HepG2 (cell line): Measurements from ENCODE around the gene LIME1. TPM values are rescaled to one million over a fixed set of nuclear protein-coding genes. Genes with fewer than 3 reads are reported as not detected.

Experiments used
- ATAC-seq: fragments of 200-7000 bp; cut with Tn5 transposase; 3 replicates; pipeline ENCODE4 v1.9.1; 2020; ENCODE audit warnings: mild to moderate bottlenecking, moderate library complexity
- BruUV-seq: library from RNA; stranded (reverse); fragments of 400-500 nt; replicated peaks from 2 replicates; lab custom pipeline; 2021; lab: Mats Ljungman, UMichigan
- CTCF ChIA-PET: fragments of 300-600 bp; formaldehyde crosslinking; extraction: SDS; loops from one replicate; lab custom pipeline; 2021; ENCODE audit warnings: low total read pairs, inconsistent platforms, low intra/inter-chr PET ratio; lab: Yijun Ruan, JAX
- POLR2A ChIA-PET: fragments of 350-600 bp; sonication (Branson Sonifier 250); formaldehyde crosslinking; loops from one replicate; lab custom pipeline; 2020; ENCODE audit warnings: antibody characterized with exemption, inconsistent platforms; lab: Yijun Ruan, JAX
- DNase-seq: peaks from one replicate; pipeline ENCODE4 v3.0.0-alpha.2; 2015; ENCODE audit warnings: low spot score
- FAIRE-seq: peaks from 3 replicates; lab custom pipeline; 2011; peaks lifted over from hg19 to GRCh38; lab: Jason Lieb, UNC
- H2AFZ ChIP-seq: one replicate; pipeline ENCODE4 v1.6.1; 2011; ENCODE audit warnings: low read length, inconsistent platforms
- H3K27ac ChIP-seq: fragments of 300-600 bp; 3 replicates; pipeline ENCODE4 v1.8.0; 2011; ENCODE audit warnings: mixed run types, mild to moderate bottlenecking, mixed read lengths, low read length, inconsistent platforms; ENCODE audit not compliant: insufficient read depth; ENCODE audit errors: extremely low read length
- H3K27me3 ChIP-seq, 2 experiments: fragments of 200-600 bp in 1 of 2; 2 replicates in 1 of 2; 3 replicates in 1 of 2; pipeline versions ENCODE4 v1.6.0 to v1.8.0; 2011; ENCODE audit warnings: low read length in 2 of 2, mild to moderate bottlenecking in 2 of 2, moderate library complexity in 2 of 2, inconsistent platforms in 1 of 2; ENCODE audit not compliant: insufficient read depth in 2 of 2, control insufficient read depth in 1 of 2
- H3K36me3 ChIP-seq, 2 experiments: fragments of 200-600 bp in 1 of 2; replicated peaks in 1 of 2; 2 replicates in 1 of 2; 3 replicates in 1 of 2; pipeline versions ENCODE4 v1.5.1 to v1.8.0; 2011; ENCODE audit warnings: low read length in 2 of 2, inconsistent platforms in 1 of 2; ENCODE audit not compliant: insufficient read depth in 2 of 2, control insufficient read depth in 1 of 2
- H3K4me1 ChIP-seq: 2 replicates; pipeline ENCODE4 v1.5.1; 2012; ENCODE audit warnings: low read length, inconsistent platforms; ENCODE audit not compliant: insufficient read depth
- H3K4me2 ChIP-seq: 2 replicates; pipeline ENCODE4 v1.6.0; 2011; ENCODE audit warnings: low read depth, low read length, inconsistent platforms
- H3K4me3 ChIP-seq, 3 experiments: fragments of 200-600 bp in 1 of 3; sonication (generic), shearing (Covaris generic) in 1 of 3; replicated peaks in 1 of 3; 2 replicates each; pipeline ENCODE4 v1.5.1; 2011 to 2016; ENCODE audit warnings: low read length in 3 of 3, inconsistent platforms in 2 of 3, low read depth in 2 of 3, mild to moderate bottlenecking in 2 of 3, control low read depth in 1 of 3, mixed read lengths in 1 of 3; ENCODE audit not compliant: insufficient read depth in 1 of 3
- H3K79me2 ChIP-seq: one replicate; pipeline ENCODE4 v1.6.1; 2011; ENCODE audit warnings: low read length, inconsistent platforms; ENCODE audit not compliant: insufficient read depth
- H3K9ac ChIP-seq: 2 replicates; pipeline ENCODE4 v1.6.0; 2011; ENCODE audit warnings: mild to moderate bottlenecking, low read depth, low read length, inconsistent platforms; ENCODE audit not compliant: insufficient read depth
- H3K9me3 ChIP-seq: 2 replicates; pipeline ENCODE4 v1.5.1; 2012; ENCODE audit warnings: mild to moderate bottlenecking, low read length
- H4K20me1 ChIP-seq: 2 replicates; pipeline ENCODE4 v1.6.0; 2011; ENCODE audit warnings: inconsistent platforms, mild to moderate bottlenecking, low read length, moderate library complexity; ENCODE audit not compliant: insufficient read depth
- BHLHE40 ChIP-seq: IDR thresholded peaks from 2 replicates; pipeline ENCODE4 v1.6.1; 2011; ENCODE audit warnings: low read length, improper control_type of control experiment
- FIP1L1 ChIP-seq: fragments of 200-400 bp; formaldehyde crosslinking; IDR thresholded peaks from 2 replicates; pipeline ENCODE4 v1.6.1; 2018; ENCODE audit warnings: low read depth, mild to moderate bottlenecking, low read length, moderate library complexity, borderline replicate concordance; ENCODE audit not compliant: insufficient read depth
- NFYB ChIP-seq: sonication (generic); formaldehyde crosslinking; IDR thresholded peaks from 2 replicates; pipeline ENCODE4 v1.4.0; 2020; ENCODE audit warnings: missing genetic modification reagents
- ZSCAN21 ChIP-seq: sonication (generic); formaldehyde crosslinking; IDR thresholded peaks from 2 replicates; pipeline ENCODE4 v1.8.0; 2022; ENCODE audit warnings: mild to moderate bottlenecking, missing genetic modification reagents, moderate library complexity, borderline replicate concordance
- WGBS: methylation state at CpG from one replicate; pipeline ENCODE4 v1.1.6; 2017; ENCODE audit warnings: low lambda C conversion rate; 5-methylcytosine and 5-hydroxymethylcytosine counted together
- in situ Hi-C: cut with HindIII; loops from 2 replicates; pipeline ENCODE4 v1.10.0; 2017; ENCODE audit warnings: low pct_unique_long_range_greater_than_20kb; ENCODE audit not compliant: extremely low pct_ligation_motif_present
- intact Hi-C: fragments of 100-400 bp; cut with micrococcal nuclease; formaldehyde crosslinking; loops from one replicate; pipeline ENCODE4 v1.10.0; 2022; ENCODE audit not compliant: unreplicated experiment
- polyA plus RNA-seq, 8 experiments: library from polyadenylated mRNA; depleted of rRNA in 3 of 8; stranded (reverse) in 7 of 8; unstranded in 1 of 8; fragments of >200 nt; fragmentation: Illumina TruSeq in 4 of 8; extraction: Trizol in 4 of 8; gene quantifications; 2 replicates each; pipeline versions ENCODE4 v1.2.1 to v1.2.3, GENCODE V29; 2011 to 2016; ENCODE audit warnings: low read depth in 4 of 8, missing spikeins in 1 of 8, mixed read lengths in 1 of 8; ENCODE audit not compliant: insufficient read depth in 1 of 8
- total RNA-seq, 5 experiments: library from RNA; depleted of rRNA; stranded (reverse); fragments of >200 nt; fragmentation: Illumina TruSeq; extraction: Trizol; gene quantifications; 2 replicates each; pipeline ENCODE4 v1.2.3, GENCODE V29; 2016; ENCODE audit warnings: low read depth in 1 of 5
- TF ChIP-seq, protein P1 (sequence below): sonication (generic); formaldehyde crosslinking; IDR thresholded peaks from 2 replicates; pipeline ENCODE4 v1.4.0; 2020; ENCODE audit warnings: missing genetic modification reagents
- TF ChIP-seq, protein P2 (sequence below): sonication (generic); formaldehyde crosslinking; IDR thresholded peaks from 2 replicates; pipeline ENCODE4 v1.4.0; 2020; ENCODE audit warnings: missing genetic modification reagents
- TF ChIP-seq, protein P3 (sequence below): sonication (generic); formaldehyde crosslinking; IDR thresholded peaks from 2 replicates; pipeline ENCODE4 v1.4.0; 2020; ENCODE audit warnings: mild to moderate bottlenecking, missing genetic modification reagents
- TF ChIP-seq, protein P4 (sequence below), 2 experiments: sonication (generic) in 1 of 2; formaldehyde crosslinking in 1 of 2; IDR thresholded peaks; 2 replicates each; pipeline versions ENCODE4 v1.4.0 to v1.6.1; 2018 to 2020; ENCODE audit warnings: missing genetic modification reagents in 2 of 2, borderline replicate concordance in 1 of 2, low read depth in 1 of 2, mild to moderate bottlenecking in 1 of 2, missing biosample characterization in 1 of 2

The LIME1 gene
- total and polyA plus RNA-seq, 2 of the 13 experiments (the other 11 are each of a cell fraction or from before 2014, with no cell fraction given) = 13.0 to 61.5 TPM

DNA sequence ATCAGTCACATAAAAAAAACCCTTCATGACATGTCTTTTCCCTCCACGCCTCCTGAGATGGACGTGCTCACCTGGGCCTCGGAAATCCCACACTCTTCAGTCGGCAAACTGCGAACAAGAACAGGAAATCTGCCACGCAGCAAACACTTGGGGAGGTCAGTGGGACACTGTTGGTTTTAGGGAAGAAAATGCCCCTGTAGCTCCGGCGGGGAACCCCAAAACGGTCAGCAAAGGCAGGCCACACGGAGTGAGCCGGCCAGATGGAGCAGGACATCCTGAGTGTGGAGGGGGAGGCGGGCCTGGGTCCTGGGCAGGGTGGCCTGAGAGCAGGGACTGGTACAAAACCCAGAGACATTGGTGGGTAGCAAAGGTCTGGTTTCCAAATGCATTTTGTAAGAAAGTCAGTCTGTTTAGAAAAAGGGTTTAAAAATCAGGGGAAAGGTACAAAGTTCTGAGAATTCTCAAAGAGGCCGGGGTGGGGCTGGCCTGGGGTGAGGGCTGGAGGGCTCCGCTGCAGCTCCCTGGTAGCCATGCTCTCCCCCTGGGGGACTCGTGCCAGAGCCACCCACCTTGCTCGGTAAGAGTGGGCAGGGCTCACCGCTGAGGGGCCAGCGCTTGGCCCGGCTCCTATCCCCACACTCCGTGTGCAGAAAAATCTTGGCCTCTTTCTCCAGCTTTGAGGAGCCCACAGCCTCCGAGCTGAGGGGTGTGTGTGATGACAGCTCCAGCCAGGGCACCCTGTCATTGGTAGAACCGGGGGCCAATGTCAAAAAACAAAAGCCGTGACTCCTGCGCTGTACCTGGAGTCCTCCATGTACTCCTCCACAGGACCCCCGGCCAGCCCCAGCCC, 8.3 kb downstream of the LIME1 start:
- ATAC-seq (peak; percentile 1), FAIRE-seq (peak; percentile 21), DNase-seq (peak; percentile 53)
- peaks cover 11% of the 10 kb centered on the region for H3K79me2 ChIP-seq
- H3K27ac ChIP-seq = peak overlapping the region; percentile 49
- no TSS peak for BruUV-seq
- CTCF ChIA-PET = interaction anchor here (0.6 kb wide), 1 partner anchor 32 kb away, joined by 3 read pairs; no protein-coding TSS in a partner anchor
- WGBS = 26% methylated on average over 22 of the region's 25 CpGs
- peaks cover 76% of the 10 kb centered on the region for H3K4me1 ChIP-seq
- H3K4me2 ChIP-seq = peak overlapping the region; percentile 77
- H3K36me3 ChIP-seq = peaks cover 17 to 27% of the 10 kb centered on the region in 2 experiments
- H4K20me1 ChIP-seq = no peaks in the 10 kb centered on the region
- H3K9ac ChIP-seq = peak overlapping the region; percentile 43
- POLR2A ChIA-PET = interaction anchor here (0.9 to 2.7 kb wide), 9 partner anchors 11 to 212 kb away, joined by 3 to 9 read pairs (median 5); partner anchors contain the start of genes ARFRP1, STMN3, TPD52L2 and UCKL1
- intact Hi-C loops = loop anchor here (10.0 kb wide), 1 partner anchor 120 kb away; the partner anchor contains the start of genes ABHD16B and TPD52L2
- H3K9me3 ChIP-seq = no peaks in the 10 kb centered on the region
- in situ Hi-C loops = loop anchor here (5.0 kb wide), 1 partner anchor 37 kb away; the partner anchor contains the start of genes ARFRP1 and ZGPAT
- H2AFZ ChIP-seq = no peak overlapping the region
- H3K27me3 ChIP-seq = no peaks in the 10 kb centered on the region
- H3K4me3 ChIP-seq = peak overlapping the region; percentile 3 to 55 (median 29); a peak in 3 of 6 replicates
- TF ChIP-seq, protein P1, sequence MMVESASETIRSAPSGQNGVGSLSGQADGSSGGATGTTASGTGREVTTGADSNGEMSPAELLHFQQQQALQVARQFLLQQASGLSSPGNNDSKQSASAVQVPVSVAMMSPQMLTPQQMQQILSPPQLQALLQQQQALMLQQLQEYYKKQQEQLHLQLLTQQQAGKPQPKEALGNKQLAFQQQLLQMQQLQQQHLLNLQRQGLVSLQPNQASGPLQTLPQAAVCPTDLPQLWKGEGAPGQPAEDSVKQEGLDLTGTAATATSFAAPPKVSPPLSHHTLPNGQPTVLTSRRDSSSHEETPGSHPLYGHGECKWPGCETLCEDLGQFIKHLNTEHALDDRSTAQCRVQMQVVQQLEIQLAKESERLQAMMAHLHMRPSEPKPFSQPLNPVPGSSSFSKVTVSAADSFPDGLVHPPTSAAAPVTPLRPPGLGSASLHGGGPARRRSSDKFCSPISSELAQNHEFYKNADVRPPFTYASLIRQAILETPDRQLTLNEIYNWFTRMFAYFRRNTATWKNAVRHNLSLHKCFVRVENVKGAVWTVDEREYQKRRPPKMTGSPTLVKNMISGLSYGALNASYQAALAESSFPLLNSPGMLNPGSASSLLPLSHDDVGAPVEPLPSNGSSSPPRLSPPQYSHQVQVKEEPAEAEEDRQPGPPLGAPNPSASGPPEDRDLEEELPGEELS (CRISPR knock-in tag) = no peak
- no peak for TF ChIP-seq NFYB (CRISPR knock-in tag)
- TF ChIP-seq, protein P2, sequence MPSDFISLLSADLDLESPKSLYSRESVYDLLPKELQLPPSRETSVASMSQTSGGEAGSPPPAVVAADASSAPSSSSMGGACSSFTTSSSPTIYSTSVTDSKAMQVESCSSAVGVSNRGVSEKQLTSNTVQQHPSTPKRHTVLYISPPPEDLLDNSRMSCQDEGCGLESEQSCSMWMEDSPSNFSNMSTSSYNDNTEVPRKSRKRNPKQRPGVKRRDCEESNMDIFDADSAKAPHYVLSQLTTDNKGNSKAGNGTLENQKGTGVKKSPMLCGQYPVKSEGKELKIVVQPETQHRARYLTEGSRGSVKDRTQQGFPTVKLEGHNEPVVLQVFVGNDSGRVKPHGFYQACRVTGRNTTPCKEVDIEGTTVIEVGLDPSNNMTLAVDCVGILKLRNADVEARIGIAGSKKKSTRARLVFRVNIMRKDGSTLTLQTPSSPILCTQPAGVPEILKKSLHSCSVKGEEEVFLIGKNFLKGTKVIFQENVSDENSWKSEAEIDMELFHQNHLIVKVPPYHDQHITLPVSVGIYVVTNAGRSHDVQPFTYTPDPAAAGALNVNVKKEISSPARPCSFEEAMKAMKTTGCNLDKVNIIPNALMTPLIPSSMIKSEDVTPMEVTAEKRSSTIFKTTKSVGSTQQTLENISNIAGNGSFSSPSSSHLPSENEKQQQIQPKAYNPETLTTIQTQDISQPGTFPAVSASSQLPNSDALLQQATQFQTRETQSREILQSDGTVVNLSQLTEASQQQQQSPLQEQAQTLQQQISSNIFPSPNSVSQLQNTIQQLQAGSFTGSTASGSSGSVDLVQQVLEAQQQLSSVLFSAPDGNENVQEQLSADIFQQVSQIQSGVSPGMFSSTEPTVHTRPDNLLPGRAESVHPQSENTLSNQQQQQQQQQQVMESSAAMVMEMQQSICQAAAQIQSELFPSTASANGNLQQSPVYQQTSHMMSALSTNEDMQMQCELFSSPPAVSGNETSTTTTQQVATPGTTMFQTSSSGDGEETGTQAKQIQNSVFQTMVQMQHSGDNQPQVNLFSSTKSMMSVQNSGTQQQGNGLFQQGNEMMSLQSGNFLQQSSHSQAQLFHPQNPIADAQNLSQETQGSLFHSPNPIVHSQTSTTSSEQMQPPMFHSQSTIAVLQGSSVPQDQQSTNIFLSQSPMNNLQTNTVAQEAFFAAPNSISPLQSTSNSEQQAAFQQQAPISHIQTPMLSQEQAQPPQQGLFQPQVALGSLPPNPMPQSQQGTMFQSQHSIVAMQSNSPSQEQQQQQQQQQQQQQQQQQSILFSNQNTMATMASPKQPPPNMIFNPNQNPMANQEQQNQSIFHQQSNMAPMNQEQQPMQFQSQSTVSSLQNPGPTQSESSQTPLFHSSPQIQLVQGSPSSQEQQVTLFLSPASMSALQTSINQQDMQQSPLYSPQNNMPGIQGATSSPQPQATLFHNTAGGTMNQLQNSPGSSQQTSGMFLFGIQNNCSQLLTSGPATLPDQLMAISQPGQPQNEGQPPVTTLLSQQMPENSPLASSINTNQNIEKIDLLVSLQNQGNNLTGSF (CRISPR knock-in tag) = 0 out of 2 replicates have a peak, but pooled peaks have one; percentile 19
- peak; percentile 27; the same call in 1 of the 2 replicates for TF ChIP-seq FIP1L1
- TF ChIP-seq BHLHE40 = no peak
- TF ChIP-seq, protein P3, sequence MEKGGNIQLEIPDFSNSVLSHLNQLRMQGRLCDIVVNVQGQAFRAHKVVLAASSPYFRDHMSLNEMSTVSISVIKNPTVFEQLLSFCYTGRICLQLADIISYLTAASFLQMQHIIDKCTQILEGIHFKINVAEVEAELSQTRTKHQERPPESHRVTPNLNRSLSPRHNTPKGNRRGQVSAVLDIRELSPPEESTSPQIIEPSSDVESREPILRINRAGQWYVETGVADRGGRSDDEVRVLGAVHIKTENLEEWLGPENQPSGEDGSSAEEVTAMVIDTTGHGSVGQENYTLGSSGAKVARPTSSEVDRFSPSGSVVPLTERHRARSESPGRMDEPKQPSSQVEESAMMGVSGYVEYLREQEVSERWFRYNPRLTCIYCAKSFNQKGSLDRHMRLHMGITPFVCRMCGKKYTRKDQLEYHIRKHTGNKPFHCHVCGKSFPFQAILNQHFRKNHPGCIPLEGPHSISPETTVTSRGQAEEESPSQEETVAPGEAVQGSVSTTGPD (CRISPR knock-in tag) = no peak
- no peak for TF ChIP-seq ZSCAN21 (CRISPR knock-in tag)
- TF ChIP-seq, protein P4, sequence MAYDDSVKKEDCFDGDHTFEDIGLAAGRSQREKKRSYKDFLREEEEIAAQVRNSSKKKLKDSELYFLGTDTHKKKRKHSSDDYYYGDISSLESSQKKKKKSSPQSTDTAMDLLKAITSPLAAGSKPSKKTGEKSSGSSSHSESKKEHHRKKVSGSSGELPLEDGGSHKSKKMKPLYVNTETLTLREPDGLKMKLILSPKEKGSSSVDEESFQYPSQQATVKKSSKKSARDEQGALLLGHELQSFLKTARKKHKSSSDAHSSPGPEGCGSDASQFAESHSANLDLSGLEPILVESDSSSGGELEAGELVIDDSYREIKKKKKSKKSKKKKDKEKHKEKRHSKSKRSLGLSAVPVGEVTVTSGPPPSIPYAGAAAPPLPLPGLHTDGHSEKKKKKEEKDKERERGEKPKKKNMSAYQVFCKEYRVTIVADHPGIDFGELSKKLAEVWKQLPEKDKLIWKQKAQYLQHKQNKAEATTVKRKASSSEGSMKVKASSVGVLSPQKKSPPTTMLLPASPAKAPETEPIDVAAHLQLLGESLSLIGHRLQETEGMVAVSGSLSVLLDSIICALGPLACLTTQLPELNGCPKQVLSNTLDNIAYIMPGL (CRISPR knock-in tag; IDR thresholded peaks at IDR 0.05; ENCODE audit: borderline replicate concordance in 1 of 2, low read depth in 1 of 2) = no peak; a peak in 1 of 4 replicates
